Left renal cortex interstitium (tissue), 4 donors: ENCODE results near the gene NCCRP1. TPM values are rescaled to one million over a fixed set of nuclear protein-coding genes. Genes with fewer than 3 reads are reported as not detected.

Source experiments
- DNase-seq, 4 donors: peaks; one replicate each; pipeline ENCODE4 v3.0.0-alpha.2; 2013; ENCODE audit warnings: low read depth in 4 of 4, low spot score in 2 of 4, missing footprints in 1 of 4
- polyA plus RNA-seq, 4 donors: library from polyadenylated mRNA; unstranded; fragments of 120-200 nt; gene quantifications; one replicate each; pipeline ENCODE4 v1.2.1, GENCODE V29; 2013; ENCODE audit not compliant: insufficient read length in 4 of 4

NCCRP1 gene
- 1 to 10 TPM in 3 of 4 donors, under 1 TPM in 1; 0.99 to 4.0 (median 1.4) TPM for polyA plus RNA-seq

GRCh38 chr19:39196860-39197562 is at the start of gene NCCRP1:
Gene NCCRP1 (plus strand): TSS chr19:39196964. CDS start chr19:39196983, 19 bp downstream.
- no peak for DNase-seq

DNA sequence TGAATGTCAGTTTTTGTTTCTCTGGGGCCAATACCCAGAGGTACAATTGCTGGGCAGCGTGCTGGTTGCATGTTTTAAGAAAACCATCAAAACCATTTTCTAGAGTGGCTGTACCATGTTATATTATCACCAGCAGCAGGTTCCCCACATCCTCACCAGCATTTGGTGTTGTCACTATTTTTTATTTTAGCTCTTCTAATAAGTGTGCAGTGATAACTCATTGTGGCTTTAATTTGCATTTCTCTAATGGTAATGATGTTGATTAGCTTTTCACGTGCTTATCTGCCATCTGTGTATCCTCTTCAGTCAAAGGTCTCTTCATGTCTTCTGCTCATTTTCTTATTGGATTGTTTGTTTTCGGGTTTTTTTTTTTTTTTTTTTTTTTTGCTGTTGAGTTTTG is 49.3 kb upstream of the NCCRP1 start:
- no peak for DNase-seq

- no peak for DNase-seq
These were observed 47.7 kb upstream of the NCCRP1 start for GRCh38 chr19:39148939-39149529.

DNA sequence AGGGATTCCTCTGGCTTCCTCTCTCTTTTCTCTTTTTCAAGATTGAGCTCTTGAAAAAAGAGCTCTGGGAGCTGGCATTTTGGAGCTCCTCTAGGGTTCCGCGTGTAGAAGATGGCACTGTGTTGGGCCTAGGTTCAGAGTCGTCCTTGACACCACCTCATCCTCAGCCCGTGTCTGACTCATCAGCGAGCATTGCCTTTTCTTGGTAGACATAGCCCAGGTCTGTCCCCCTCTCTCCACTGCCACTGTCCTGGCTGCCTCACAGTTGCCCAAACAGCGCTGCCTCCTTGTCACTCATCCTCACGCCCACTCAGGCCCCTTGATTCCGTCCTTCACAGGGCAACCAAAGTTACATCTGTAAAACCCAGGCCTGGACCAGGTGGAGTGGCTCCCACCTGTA is 46.5 kb upstream of the NCCRP1 start:
- no peak for DNase-seq

GRCh38 chr19:39150807-39151600 is 45.8 kb upstream of the NCCRP1 start:
- no peak for DNase-seq

DNA sequence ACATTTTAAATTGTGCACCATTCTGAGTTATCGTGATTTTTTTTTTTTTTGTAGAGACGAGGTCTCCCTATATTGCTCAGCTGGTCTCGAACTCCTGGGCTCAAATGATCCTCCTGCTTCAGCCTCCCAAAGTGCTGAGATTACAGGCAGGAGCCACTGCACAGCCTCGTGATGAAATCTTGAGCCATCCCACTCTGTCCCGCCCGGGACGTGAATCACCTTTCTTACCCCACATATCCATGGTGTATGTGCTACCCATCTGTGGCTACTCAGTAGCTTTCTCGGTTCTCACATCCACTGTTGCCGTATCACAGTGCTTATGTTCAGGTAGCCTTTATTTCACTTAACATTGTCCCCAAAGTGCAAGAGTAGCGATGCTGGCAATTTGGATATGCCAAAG is 44.7 kb upstream of the NCCRP1 start:
- DNase-seq, result no peak

GRCh38 chr19:39154100-39154628 is 42.6 kb upstream of the NCCRP1 start:
- DNase-seq, result no peak

- no peak for DNase-seq
These were observed 42.1 kb upstream of the NCCRP1 start for GRCh38 chr19:39154629-39155100.

DNA sequence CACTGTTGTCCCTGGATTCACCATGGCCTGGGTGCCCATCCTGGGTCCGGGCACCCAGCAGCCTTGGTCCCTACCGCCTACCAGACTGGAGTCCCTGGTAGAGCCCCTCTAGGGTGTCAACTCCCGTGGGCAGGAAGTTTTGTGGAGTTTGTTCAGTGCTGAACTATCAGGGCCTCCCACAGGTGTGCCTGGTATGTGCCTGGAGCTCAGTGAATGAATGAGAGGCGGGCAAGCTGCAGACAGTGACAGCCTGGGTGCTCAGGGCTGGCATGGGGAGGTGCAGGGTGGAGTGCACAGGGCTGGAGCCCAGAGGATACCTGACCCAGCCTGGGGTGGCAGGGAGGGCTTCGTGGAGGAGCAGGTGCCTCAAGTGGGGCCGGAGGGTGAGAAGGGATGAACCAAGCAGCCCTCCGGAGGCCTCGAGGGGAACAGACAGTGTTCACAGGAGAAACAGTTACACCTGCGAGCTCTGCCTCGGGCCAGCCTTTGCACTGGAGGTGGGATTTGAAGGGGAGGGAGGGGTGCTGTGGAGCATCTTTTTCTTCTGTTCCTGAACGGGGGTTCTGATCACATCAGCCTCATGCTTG is 41.6 kb upstream of the NCCRP1 start:
- DNase-seq, result no peak

GRCh38 chr19:39155741-39156140 is 41.0 kb upstream of the NCCRP1 start:
- no peak for DNase-seq

- DNase-seq, result no peak
These were observed 40.2 kb upstream of the NCCRP1 start for GRCh38 chr19:39156326-39157230.

DNA sequence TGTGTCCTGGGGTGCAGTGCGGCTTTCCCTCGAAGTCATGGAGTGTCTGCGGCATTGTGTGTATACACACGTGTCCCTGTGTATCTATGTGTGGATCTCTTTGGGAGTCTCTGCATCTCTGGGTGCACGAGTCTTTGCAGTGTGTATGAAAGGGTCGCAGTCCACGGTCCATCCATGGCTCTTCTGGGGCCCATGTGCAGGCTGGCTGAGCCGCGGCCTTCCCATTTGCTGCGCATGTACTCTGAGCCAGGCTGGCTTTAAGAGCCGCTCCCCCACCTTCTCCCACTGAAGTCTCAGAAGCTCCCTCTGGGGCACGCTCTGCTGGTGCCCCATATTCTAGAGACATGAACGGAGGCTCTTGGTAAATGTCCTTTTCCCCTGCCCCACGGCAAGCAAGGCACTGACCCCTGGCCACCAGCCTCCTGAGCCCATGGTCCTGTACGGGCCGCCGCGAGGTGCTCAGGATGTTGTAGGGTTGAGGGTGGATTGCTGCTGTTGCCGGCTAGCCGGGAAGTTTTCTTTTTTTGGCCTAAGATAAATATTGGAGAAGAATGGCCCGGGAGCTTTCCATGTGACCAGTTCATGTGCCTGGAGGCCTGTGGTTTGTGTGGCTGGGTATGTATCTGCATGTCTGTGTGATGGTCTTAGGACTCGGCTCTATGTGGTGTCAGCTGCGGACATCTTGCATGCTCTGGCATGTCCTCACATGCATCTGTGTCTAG is 39.3 kb upstream of the NCCRP1 start:
- DNase-seq, result no peak

- no peak for DNase-seq
These were observed 38.8 kb upstream of the NCCRP1 start for GRCh38 chr19:39157997-39158389.

DNA sequence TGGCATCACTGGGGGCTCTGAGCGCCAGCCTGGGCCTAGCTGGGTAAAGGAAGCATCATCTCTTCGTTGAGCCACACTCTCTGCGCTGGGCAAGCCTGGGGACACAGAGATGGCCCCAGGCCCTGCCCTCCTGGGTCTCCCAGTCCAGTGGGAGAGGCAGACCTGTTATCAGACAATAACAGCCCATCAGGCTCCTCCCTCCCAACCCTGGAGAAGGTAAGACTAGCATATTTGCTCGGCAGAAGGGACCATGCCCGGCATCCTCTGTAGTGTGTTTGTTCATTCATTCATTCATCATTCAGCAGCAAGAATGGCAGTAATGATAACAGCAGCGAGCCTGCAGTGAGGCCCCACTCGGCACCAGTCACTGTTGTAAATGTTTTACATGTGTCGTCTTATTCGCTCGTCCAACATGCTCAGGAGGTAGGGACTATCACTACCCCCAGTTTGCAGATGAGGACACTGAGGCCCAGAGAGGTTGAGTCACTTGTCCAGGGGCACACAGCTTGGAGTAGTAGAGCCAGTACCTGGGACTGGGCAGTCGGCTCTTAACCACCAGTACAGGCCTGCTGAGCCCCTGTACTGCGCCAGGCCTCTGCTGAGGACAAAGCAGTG is 38.0 kb upstream of the NCCRP1 start:
- no peak for DNase-seq

DNA sequence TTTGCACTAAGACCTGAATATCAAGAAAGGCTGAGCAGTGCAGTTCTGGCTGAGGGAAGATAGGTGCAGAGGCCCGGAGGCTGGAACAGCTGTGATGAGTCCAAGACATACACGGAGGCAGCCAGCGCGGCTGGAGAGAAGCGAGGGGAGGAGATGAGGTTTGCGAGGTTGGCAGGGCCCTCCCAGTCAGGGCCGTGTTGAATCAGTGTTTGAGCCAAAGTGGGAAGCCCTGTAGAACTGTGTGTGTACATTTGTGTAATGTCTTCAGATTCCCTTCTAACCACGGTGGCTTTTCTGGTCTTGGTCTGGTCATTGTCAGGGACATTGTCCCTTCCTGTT is 36.3 kb upstream of the NCCRP1 start:
- DNase-seq, result no peak

DNA sequence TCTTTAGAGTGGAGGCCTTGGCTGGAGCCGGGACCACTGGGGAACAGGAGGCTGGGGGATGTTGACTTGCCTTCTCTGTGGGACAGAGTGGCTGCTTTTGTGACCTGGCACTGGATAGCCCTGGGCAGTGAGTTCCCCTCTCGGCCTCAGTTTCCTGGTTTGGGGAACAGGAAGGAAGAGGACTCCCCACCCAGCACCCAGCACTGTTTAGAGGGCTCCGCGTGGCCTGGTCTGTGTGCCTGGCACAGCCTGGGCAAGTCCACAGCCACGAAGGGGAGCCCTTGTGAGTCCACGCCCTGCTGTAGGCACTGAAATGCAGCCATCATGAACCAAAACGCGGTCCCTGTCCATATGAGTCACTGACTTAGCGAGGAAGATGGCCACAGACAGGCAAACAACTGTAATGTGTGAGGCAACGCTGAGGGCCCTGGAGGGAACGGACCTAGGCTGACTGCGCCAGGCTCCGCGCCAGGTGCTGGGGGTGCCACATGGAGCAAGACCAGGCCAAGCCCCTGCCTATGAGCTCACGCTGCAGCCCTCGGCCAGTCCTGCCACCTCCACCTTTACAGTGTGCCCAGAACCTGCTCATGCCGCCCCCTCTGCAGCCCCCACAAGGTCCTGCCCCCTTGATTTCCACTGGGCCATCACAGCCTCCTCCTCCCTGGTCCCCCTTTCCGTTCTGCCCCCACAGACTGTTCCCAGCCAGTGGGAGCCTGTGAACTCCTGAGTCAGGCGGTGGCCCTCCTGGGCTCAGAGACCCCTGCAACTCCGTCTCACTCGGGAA is 35.7 kb upstream of the NCCRP1 start:
- no peak for DNase-seq

- DNase-seq, result no peak
These were observed 34.2 kb upstream of the NCCRP1 start for GRCh38 chr19:39162441-39163043.

GRCh38 chr19:39163621-39164020 is 33.1 kb upstream of the NCCRP1 start:
- DNase-seq, result no peak
